Mammary epithelial cell (primary cell): ENCODE results near the gene TES.

Source experiments
- EZH2 ChIP-seq: IDR thresholded peaks from 2 replicates; pipeline ENCODE4 v1.6.1; 2012; ENCODE audit warnings: low read length, inconsistent platforms, borderline replicate concordance
- TF ChIP-seq, protein P1 (sequence below), 2 donors: IDR thresholded peaks in 1 of 2; conservative IDR thresholded peaks in 1 of 2; 2 replicates each; pipeline ENCODE4 v1.5.1; 2011 to 2012; ENCODE audit warnings: inconsistent platforms in 2 of 2, low read length in 2 of 2, mild to moderate bottlenecking in 2 of 2, control low read depth in 1 of 2, low read depth in 1 of 2; ENCODE audit not compliant: insufficient read depth in 1 of 2; ENCODE audit errors: extremely low read depth in 1 of 2

DNA sequence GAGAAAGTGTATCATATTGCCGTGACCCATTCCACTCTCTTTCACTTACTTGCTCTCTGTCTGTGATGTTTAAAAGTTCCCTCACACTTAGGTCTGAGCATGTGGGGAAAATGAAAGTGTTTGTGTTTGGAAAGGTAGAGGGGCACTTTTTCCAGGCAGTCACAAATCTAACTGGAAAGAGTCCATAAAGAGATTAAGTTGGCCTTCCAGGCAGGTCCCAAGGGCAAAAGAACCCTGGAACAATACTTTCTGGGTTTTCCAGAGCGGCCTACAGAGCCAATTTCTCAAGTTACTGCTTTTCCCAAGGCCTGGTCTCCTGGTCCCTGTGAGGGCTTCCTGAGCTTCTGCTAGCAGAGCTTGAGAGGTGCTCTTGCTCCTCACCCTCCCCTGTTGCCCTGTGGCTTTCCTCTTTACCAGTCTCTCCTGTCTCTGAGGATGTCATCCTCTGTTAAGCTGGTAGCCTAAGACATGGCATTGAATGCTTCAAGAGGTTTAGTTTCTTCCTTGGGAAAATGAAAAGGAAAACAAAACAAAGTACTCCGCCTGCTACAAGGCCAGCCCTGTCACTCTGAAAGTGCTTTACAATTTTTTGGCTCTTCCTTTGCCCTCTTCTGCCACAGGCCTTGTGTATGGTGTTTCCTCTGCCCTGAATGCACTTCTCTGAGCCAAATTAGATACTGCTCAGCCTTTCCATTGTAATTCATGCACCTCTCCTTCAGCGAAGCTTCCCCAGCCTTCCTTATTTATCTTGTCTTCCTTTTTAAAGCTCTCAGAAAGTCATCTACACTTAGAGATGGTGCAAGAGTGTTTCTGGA lies 20.1 kb downstream of the TES start:
- TF ChIP-seq, protein P1, sequence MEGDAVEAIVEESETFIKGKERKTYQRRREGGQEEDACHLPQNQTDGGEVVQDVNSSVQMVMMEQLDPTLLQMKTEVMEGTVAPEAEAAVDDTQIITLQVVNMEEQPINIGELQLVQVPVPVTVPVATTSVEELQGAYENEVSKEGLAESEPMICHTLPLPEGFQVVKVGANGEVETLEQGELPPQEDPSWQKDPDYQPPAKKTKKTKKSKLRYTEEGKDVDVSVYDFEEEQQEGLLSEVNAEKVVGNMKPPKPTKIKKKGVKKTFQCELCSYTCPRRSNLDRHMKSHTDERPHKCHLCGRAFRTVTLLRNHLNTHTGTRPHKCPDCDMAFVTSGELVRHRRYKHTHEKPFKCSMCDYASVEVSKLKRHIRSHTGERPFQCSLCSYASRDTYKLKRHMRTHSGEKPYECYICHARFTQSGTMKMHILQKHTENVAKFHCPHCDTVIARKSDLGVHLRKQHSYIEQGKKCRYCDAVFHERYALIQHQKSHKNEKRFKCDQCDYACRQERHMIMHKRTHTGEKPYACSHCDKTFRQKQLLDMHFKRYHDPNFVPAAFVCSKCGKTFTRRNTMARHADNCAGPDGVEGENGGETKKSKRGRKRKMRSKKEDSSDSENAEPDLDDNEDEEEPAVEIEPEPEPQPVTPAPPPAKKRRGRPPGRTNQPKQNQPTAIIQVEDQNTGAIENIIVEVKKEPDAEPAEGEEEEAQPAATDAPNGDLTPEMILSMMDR (conservative IDR thresholded peaks at IDR 0.05 in 1 of 2, IDR thresholded peaks at IDR 0.05 in 1 of 2; ENCODE audit: extremely low read depth in 1 of 2, insufficient read depth in 1 of 2, low read depth in 1 of 2, low read length in 2 of 2): no peak
- TF ChIP-seq EZH2: no peak
